ENCODE measurements around the gene DPP7.

GRCh38 chr9:137103206-137103999 lies 11.1 kb downstream of the DPP7 start:
- TF ChIP-seq, protein P1, sequence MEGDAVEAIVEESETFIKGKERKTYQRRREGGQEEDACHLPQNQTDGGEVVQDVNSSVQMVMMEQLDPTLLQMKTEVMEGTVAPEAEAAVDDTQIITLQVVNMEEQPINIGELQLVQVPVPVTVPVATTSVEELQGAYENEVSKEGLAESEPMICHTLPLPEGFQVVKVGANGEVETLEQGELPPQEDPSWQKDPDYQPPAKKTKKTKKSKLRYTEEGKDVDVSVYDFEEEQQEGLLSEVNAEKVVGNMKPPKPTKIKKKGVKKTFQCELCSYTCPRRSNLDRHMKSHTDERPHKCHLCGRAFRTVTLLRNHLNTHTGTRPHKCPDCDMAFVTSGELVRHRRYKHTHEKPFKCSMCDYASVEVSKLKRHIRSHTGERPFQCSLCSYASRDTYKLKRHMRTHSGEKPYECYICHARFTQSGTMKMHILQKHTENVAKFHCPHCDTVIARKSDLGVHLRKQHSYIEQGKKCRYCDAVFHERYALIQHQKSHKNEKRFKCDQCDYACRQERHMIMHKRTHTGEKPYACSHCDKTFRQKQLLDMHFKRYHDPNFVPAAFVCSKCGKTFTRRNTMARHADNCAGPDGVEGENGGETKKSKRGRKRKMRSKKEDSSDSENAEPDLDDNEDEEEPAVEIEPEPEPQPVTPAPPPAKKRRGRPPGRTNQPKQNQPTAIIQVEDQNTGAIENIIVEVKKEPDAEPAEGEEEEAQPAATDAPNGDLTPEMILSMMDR (IDR thresholded peaks at IDR 0.05): no peak
- no peak for TF ChIP-seq POLR2A (IDR thresholded peaks at IDR 0.05)
